Measurements from ENCODE around the gene SETD1A.
A peak's percentile ranks its signal among the peaks of the same experiment; 100 is the strongest.
"Not testable (repeated sequence)": the region's sequence is repeated elsewhere in the genome, so short reads cannot be mapped to it uniquely, and the experiment has no call there.

The SETD1A gene

DNA sequence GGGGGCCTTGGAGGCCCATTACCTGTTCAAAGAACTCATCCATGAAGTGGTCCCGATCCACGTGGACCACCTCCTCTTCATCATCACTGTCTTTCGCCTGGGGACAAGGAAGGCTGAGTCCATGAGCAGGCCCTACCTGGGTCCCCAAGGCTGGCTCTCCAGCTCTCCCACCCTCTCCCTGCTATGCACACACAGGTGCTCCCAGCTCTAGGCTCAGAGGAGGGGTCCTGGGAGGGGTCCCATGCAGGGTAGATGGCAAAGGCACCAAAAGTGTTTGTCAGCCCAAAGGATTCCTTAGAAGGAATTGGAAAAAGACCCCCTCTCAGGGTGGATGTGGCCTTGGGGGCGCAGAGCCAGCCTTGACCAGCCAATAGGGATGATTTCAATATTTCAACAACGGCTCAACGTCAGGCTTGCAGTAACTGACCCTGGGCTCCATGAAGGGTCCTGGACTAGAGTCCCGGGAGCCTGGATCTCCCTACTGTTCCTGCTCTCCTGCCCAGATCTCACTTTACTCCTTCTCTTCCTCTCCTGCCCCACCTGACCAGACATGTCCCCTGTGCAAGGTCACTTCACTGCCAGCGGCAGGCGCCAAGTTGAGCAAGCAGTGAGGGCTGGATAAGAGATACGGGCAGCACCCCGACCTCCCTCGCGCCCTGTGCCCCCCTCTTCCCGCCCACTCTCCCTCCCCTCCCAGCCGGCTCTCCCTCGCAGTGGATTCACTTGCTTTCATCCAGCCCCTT is 44.1 kb downstream of the SETD1A start:
- DNase-seq: no peak

DNA sequence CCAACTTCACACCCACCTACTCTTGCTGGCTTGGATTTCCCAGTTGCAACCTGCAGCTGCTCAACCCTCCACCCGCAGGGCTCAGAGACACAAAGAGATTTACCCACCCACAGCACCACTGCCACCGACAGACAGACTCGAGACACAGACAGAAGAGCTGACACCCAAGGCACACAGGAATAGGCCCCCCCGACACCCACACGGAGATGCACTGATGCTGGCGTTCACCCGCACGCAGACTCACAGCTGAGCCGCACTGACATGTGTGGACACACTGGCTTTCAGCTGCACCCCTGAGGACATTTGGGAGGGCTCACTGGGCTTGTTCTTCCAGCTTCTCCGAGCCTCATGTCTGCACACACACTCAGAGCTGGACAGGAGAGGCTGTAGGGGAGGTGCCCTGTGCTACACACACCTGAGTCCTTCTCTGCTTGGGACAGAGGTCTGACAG is 44.7 kb downstream of the SETD1A start:
- DNase-seq: no peak

DNA sequence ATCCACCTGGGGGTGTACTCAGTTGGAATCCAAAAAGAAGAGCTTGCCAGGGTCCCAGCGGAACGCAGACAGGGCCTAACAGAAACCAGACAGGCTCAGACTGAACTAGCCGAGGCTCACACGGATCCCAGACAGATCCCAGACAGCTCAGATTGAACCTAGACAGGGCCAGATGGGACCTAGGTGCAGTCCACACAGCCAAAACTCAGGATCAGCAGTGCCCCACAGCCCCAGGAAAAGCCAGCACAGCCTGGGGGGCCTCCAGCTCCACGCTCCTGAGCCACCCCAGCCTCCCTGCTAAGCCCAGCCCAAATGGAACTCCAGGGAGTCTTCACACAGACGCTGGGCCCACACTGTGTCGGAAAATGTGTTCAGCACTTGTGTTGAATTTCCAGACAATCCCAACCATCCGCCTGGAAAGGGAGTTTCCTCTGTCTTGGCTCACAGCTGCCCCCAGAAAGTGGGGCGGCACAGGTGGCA is 45.3 kb downstream of the SETD1A start:
- DNase-seq: no peak

DNA sequence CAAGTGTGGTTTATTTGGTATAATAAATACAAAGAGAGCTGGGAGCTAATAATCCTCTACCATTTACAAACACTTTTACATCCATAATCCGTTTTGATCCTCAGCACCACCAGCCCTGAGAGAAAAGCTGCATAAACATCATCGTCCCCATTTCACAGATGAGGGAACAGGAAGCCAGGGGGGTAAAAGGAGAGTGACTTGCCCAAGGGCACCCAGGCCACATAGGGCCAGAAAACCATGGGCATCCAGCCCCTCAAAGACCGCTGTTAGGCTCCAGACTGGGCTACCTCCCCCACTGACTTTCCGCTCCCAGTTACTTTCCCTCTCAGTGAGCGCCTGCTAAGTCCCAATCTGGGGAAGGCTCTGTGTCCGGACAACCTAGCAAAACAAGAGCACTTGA is 46.2 kb downstream of the SETD1A start:
- DNase-seq: no peak

DNA sequence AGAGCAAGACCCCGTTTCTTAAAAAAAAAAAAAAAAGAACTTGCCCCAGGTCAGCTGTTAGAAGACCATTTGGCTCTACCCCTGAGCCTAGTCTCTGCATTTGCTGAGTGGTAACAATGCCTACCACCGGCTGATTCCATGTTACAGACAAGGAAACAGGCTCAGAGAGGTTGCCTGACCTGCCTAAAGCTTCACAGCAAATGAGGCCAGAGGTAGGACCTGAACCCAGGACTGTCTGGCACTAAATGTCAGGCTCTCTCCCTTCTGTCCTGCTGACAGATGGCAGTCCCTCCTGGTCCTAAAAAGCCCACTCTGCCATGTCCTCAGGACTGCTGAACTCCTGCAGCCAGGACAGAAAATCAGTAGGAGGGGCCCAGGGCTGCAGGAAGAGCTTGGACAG is 47.1 kb downstream of the SETD1A start:
- DNase-seq: no peak

DNA sequence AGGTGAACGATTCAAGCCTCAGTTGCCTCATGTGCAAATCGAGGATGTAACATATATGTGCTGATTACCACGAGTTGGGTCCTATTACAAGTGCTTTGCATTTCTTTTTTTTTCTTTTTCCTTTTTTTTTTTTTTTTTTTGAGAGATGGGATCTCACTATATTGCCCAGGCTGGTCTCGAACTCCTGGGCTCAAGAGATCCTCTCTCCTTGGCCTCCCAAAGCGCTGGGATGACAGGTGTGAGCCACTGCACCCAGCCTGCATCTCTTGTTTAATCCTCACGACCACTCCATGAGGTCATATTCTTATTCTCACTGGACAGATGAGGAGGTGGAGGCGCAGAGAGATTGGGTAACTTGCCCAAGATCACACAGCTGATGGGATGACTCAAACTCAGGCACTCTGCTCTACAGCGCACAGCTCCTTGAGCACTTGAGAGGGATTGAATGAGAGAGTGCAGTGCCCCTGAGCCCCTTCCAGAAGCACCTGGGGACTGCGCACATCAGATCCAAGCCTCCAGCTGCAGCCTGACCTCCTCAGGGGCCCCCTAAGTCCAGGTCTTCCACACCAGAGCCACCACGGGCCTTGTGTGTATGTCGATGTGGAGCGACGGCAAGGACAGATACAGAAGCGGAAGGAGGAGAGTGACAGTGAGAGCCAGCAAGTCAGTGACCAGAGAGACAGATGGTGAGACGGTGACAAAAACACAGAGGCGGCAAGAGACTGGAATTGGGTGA is 48.0 kb downstream of the SETD1A start:
- no peak for DNase-seq

DNA sequence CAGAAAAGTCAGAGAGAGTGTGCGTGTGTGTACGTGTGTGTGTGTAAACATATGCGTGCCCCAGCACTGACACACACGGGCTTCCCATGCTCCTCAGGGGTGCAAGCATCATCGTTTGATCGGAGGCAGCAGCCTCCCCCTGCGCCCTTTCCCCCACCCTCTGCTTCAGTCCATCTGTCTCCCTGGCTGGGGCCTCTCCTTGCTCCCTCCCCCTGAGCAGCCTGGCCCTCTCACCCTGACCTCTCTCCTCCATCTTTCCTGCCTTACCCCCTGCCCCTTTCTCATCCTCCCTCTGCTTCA is 48.5 kb downstream of the SETD1A start:
- DNase-seq: no peak

DNA sequence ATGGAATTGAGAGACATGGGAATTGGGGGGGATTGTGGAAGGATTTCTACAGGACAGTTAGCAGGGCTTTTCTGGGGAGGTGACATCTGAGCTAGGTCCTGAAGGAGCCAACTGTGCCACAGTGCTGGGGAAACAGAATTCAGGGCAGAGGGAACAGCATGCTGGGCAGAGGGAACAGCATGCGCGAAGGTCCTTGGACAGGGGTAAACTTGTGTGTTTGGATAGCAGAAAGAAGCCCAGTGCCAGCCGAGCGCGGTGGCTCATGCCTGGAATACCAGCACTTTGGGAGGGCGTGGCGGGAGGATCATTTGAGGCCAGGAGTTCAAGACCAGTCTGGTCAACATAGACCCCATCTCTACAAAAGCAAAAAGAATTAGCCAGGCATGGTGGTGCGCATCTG is 49.0 kb downstream of the SETD1A start:
- no peak for DNase-seq

DNA sequence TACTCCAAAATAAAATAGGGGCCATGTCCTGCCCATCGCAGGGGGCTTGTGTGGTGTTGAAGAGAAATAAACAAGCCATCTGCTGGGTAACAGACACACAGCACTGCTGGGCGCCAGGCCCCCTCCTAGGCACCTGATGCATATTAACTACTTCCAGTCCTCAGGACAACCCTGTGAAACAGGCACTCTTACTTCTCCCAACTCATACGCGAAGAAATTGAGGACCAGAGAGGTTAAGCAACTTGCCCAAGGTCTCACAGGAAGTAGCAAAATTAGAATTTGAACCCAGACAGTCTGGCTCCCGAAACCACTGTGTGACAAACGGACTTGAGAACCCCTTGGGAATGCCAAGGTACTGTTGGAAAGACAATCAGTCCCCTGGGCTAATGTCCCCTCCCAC is 50.1 kb downstream of the SETD1A start:
- no peak for DNase-seq

DNA sequence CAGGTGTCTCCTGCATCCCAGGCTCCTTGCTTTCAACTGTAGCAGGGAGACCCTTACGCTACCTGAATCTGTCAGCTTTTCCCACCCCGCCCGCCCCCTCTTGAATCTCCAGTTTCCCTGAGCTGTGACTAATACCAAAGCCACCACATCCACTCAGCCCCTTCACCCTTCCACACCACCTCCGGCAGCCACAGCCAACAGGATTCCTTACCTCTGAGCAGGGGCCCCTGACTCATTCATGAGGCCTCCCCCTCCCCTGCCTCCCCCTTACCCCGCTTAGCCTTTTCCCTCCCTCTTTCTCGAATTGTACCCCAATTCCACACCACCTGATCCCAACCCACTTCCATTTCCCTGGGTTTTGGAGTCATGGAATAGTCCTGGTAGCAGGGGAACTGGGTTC is 50.6 kb downstream of the SETD1A start:
- DNase-seq: peak; percentile 36

DNA sequence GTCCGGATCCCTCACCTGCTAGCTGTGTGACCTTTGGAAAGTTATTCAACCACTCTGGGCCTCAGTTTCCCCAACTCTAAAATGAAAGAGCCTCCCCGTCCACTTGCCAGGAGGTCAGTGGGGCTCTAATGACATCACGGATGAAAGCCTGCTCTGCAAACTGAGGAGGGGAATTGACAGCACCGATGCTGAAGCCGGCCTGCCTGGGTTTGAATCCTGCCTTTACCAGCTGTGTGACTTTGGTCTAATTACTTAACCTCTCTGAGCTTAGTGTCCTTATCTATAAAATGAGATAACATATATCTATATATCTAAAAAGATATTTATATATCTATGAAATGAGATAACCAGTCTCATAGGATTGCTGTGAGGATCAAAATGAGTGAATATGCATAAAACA is 51.0 kb downstream of the SETD1A start:
- no peak for DNase-seq

DNA sequence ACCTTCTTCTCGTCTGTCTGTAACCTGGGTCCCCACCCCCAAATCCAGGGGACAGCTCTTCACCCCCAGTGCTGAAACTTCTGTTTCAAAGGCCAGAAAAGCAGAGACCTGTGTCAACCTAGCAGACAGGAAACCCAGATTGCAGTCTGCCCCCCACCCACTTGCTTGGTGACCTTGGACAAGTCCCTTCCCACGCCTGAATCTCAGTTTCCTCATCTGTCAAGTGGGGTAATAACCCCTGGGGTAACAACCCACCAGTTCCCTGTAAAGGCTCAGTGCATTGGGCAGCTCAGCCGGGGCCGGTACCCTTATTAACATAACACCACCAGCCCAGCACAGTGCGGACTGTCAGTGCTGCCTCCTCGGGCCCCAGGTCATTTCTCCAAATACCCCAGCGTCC is 51.6 kb downstream of the SETD1A start:
- no peak for DNase-seq

DNA sequence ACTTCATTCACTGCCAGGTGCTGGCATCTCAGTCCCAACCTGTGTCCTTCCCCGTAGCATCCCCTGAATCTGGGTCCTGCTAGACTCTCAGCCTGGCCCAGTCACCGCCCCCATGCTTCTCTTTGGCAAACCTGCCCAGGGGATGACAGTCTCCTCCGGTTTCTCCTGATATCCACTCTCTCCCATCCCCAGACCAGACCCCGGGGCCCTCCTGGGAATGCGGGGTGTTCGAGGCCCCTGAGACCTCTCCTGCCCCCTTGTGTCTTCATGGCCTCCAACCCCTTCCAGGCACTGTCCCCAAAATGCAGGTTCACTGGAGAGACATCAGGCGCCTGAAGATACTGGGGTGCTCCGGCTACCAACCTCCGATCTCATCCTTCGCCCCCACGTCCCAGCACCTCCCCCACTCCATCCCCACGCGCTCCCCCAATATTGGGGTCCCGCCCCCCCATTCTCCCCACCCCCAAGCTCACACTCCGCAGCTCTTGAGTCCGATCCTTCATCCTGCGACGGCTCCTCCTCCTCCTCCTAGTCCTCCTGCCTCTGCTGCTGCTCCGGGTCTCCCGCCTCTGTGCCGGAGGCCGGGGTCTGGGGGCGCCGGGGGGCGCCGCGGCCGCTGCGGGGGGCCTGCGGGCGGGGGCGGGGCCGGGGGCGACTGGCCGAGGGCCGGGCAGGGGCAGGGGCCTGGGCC is 52.5 kb downstream of the SETD1A start:
- no peak for DNase-seq

DNA sequence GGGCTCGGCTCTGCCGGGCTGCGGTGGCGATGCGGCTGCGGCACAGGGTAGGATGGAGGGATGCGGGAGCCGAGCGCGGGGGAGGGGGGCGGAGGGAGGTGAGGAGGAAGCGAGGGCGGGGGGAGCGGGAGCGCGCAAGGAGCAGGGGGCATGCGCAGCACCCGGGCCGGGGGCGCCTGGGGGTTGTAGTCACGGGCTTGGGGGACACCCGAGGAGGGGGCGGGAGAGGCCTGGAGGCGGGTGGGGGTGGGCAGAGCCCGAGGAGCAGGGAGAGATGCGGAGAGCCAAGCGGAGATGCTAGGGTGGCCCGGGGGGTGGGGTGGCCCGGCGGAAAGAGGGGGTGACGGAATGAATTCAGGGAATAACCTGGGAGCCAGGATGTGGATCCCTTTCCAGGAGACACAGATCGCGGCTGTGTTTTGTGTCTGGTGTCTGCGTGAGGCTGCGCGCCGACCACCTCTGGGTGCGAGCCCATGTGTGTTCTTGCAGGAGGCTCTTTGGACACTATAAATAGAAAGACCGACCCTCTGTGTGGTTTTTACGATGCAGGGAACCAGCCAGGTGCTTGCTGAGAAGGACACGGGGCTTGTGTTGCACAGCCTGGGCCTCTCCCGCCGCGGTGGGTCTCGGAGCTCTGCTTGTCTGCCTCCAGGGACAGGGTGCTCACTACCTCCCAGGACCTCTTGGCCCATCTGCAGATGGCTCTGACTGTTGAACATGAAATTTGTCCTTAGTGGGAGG is 53.2 kb downstream of the SETD1A start, which contains the start of gene STX1B:
Gene STX1B, minus strand, starts transcription at position 54 of the 741 bp plus-strand sequence. CDS start 242 bp downstream, outside the sequence.
- DNase-seq: no peak

DNA sequence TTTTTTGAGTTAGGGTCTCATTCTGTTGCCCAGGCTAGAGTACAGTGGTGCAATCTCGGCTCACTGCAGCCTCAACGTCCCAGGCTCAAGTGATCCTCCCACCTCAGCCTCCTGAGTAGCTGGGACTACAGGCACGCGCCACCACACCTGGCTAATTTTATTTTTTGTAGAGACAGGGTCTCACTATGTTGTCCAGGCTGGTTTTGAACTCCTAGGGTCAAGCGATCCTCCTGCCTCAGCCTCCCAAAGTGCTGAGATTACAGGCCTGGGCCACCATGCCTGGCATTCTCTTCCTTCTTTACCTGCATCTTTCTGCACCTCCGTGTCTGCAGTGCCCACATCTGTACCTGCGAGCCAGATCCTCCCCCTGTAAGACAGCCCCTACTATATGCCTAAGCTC is 54.3 kb downstream of the SETD1A start:
- not testable (repeated sequence) for DNase-seq

DNA sequence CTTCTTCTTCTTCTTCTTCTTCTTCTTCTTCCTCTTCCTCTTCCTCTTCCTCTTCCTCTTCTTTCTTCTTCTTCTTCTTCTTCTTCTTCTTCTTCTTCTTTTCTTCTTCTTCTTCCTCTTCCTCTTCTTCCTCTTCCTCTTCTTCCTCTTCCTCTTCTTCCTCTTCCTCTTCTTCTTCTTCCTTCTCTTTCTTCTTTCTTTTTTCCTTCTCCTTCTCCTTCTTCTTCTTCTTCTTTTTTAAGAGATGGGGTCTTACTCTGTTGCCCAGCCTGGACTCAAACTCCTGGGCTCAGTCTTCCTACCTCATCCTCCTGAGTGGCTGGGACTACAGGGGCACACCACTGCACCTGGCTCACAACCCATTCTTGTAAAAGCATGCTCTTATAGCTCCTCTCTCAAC is 55.7 kb downstream of the SETD1A start:
- DNase-seq: not testable (repeated sequence)

DNA sequence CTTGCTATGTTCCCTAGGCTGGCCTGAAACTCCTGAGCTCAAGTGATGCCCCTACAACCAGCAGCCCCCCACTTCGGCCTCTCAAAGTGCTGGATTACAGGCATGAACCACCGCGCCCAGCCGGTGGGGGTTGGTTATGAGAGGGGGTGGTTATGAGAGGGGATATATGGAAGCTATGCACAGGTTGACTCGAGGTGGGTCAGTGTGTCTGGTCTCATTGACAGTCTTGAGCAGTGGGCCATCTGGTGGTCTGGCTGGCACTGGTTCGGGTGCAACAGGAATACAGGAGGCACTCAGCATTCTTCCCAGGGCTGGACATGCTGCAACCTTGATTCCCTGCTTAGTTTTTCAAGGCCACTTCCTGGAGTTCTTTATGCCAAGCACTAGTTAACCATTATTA is 58.5 kb downstream of the SETD1A start:
- no peak for DNase-seq

DNA sequence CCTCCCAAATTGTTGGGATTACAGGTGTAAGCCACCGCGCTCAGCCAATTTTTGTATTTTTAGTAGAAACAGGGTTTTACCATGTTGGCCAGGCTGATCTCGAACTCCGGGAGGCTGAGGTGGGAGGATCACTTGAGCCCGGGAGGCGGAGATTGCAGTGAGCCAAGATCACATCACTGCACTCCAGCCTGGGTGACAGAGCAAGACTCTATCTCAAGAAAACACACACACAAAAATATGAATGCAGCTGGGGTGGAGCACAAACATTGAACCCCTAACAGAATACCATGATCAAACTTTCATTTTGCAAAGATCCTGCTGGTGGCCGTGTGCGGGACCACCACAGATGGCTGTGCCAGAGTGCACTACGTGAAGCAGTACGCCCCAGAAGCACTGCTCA is 60.2 kb downstream of the SETD1A start:
- DNase-seq: not testable (repeated sequence)

DNA sequence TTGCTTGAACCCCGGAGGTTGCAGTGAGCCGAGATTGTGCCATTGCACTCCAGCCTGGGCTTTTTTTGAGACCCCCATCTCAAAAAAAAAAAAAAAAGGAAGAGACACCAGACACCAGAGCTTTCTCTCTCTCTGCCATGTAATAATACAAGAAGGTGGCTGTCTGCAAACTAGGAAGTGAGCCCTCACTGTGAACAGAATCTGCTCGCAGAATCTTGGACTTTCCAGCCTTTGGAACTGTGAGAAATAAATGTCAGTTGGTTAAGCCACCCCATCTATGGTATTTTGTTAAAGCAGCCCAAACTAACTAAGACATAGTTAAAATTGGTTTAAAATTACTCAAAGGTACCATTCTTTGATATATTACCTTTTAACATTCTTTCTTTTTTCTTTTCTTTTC is 63.0 kb downstream of the SETD1A start:
- DNase-seq: no peak

DNA sequence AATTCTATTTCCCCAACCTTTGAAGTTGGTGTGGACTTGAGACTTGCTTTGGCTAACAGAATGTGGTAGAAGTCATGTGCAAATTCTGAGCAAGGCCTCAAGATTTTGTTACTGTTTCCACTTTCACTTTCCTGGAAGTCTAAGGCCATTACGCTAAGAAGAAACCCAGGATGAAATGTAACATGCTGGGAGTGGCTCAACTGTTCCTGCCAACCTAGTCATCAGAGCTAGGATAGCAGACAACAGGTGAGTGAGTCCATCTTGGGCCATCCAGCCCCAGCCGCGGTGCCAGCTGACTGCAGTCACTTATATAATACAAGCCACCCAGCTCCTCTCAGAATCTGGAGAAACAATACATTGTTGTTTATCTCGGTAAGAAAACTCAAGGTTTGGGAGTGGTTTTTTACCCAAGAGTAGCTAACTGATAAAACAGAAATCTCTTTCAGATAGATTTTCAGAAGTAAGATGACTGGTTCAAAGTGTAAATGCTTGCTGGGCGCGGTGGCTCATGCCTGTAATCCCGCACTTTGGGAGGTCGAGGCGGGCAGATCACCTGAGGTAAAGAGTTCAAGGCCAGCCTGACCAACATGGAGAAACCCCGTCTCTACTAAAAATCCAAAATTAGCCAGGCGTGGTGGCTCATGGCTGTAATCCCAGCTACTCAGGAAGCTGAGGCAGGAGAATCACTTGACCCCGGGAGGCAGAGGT is 65.1 kb downstream of the SETD1A start:
- DNase-seq: no peak

DNA sequence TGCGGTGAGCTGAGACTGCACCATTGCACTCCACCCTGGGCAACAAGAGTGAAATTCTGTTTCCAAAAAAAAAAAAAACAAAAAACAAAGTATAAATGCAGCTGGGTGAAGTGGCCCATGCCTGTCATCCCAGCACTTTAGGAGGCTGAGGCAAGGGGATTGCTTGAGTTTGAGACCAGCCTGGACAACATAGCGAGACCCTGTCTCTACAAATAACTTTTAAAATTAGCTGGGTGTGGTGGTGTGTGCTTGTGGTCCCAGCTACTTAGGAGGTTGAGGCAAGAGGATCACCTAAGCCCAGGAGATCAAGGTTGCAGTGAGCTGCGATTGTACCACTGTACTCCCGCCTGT is 65.7 kb downstream of the SETD1A start:
- no peak for DNase-seq

DNA sequence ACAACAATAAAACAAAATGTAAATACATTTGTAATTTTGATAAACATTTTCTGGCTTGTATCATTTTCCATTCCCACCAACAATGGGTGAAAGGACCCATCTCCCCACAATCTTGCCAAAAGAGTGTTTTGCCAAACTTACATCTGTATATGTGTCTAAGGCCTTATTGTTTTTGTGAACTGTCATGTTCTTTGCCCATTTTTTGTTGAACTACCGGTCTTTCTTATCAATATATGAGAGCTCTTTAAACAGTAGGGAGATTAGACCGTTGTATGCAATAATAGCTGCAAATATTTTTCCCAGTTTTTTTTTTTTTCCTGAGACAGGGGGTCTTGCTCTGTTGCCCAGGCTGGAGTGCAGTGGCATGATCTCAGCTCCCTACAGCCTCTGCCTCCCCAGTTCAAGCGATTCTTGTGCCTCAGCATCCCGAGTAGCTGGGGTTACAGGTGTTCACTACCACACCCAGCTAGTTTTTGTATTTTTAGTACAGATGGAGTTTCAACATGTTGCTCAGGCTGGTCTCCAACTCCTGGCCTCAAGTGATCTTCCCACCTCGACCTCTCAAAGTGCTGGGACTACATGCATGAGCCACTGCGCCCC is 66.2 kb downstream of the SETD1A start:
- no peak for DNase-seq

All from T1000 (cell line).